ENCODE data around the gene ZNF180. TPM values are rescaled to one million over a fixed set of nuclear protein-coding genes. Genes with fewer than 3 reads are reported as not detected.

Gene ZNF180
- 0.80 and 1.2 TPM in 2 replicates for polyA plus RNA-seq (2011; rRNA removed)
- 1.3 and 1.6 TPM in 2 replicates for polyA minus RNA-seq (2011; rRNA and poly(A)+ RNA removed)

- peak; percentile 45; the same call in 1 of the 2 replicates for TF ChIP-seq CTCF (IDR thresholded peaks at IDR 0.05; ENCODE audit: insufficient read depth, low read depth, low read length)
- ChIA-PET CTCF (interaction anchor here (0.6 to 2.1 kb wide), 3 partner anchors 9 to 1402 kb away, joined by 3 to 6 read pairs (median 3); no protein-coding TSS in a partner anchor), POLR2A (interaction anchor here (0.7 kb wide), 1 partner anchor 295 kb away, joined by 3 read pairs; no protein-coding TSS in a partner anchor)
- Histone ChIP-seq H3K27me3 (ENCODE audit: control insufficient read depth, insufficient read depth, low read length) (peaks cover 2% of the 10 kb centered on the region), H3K36me3 (ENCODE audit: control insufficient read depth, insufficient read depth, low read length) (peaks cover 4% of the 10 kb centered on the region), H3K4me3 (ENCODE audit: low read depth, low read length) (peak within 1 kb of the TSS; percentile 76)
- DNase-seq (ENCODE audit: low read depth): peak; percentile 68
Observed at GRCh38 chr19:44499962-44500949, at the start of gene ZNF180. Gene ZNF180 (minus strand): TSS chr19:44500522. CDS start chr19:44497334, 3,188 bp downstream.

GRCh38 chr19:44549507-44549906, 49.2 kb upstream of the ZNF180 start:
- no peak for DNase-seq (ENCODE audit: low read depth)
- CTCF ChIA-PET: interaction anchor here (1.2 kb wide), 1 partner anchor 21 kb away, joined by 5 read pairs; no protein-coding TSS in a partner anchor

GRCh38 chr19:44548736-44549135, 48.4 kb upstream of the ZNF180 start:
- DNase-seq (ENCODE audit: low read depth): no peak
- Histone ChIP-seq H3K4me3 (ENCODE audit: low read depth, low read length) (no peak overlapping the region), H3K27me3 (ENCODE audit: control insufficient read depth, insufficient read depth, low read length) (no peaks in the 10 kb centered on the region), H3K36me3 (ENCODE audit: control insufficient read depth, insufficient read depth, low read length) (no peaks in the 10 kb centered on the region)
- no peak for TF ChIP-seq CTCF (IDR thresholded peaks at IDR 0.05; ENCODE audit: insufficient read depth, low read depth, low read length)
- POLR2A ChIA-PET: no interaction called here
- CTCF ChIA-PET: interaction anchor here (1.2 kb wide), 1 partner anchor 22 kb away, joined by 5 read pairs; no protein-coding TSS in a partner anchor

More at GRCh38 chr19:44549507-44549906, 49.2 kb upstream of the ZNF180 start:
- no peaks in the 10 kb centered on the region for H3K27me3 ChIP-seq (ENCODE audit: control insufficient read depth, insufficient read depth, low read length)
- no peak for TF ChIP-seq CTCF (IDR thresholded peaks at IDR 0.05; ENCODE audit: insufficient read depth, low read depth, low read length)
- no peaks in the 10 kb centered on the region for H3K36me3 ChIP-seq (ENCODE audit: control insufficient read depth, insufficient read depth, low read length)
- H3K4me3 ChIP-seq (ENCODE audit: low read depth, low read length): no peak overlapping the region
- POLR2A ChIA-PET: no interaction called here

GRCh38 chr19:44544031-44544430, 43.7 kb upstream of the ZNF180 start:
- Histone ChIP-seq H3K4me3 (ENCODE audit: low read depth, low read length) (no peak overlapping the region), H3K36me3 (ENCODE audit: control insufficient read depth, insufficient read depth, low read length) (no peaks in the 10 kb centered on the region), H3K27me3 (ENCODE audit: control insufficient read depth, insufficient read depth, low read length) (no peaks in the 10 kb centered on the region)
- no peak for TF ChIP-seq CTCF (IDR thresholded peaks at IDR 0.05; ENCODE audit: insufficient read depth, low read depth, low read length)
- ChIA-PET POLR2A (no interaction called here), CTCF (no interaction called here)
- DNase-seq (ENCODE audit: low read depth): no peak

- H3K36me3 ChIP-seq (ENCODE audit: control insufficient read depth, insufficient read depth, low read length): no peaks in the 10 kb centered on the region
- POLR2A ChIA-PET: no interaction called here
- TF ChIP-seq CTCF (IDR thresholded peaks at IDR 0.05; ENCODE audit: insufficient read depth, low read depth, low read length): no peak
- CTCF ChIA-PET: no interaction called here
- no peak overlapping the region for H3K4me3 ChIP-seq (ENCODE audit: low read depth, low read length)
- DNase-seq (ENCODE audit: low read depth): no peak
- H3K27me3 ChIP-seq (ENCODE audit: control insufficient read depth, insufficient read depth, low read length): no peaks in the 10 kb centered on the region
Observed at GRCh38 chr19:44542671-44543070, 42.3 kb upstream of the ZNF180 start.
